ENCODE results near the gene UBE3B.

- no peak for TF ChIP-seq CTCF (IDR thresholded peaks at IDR 0.05; ENCODE audit: insufficient read depth, low read length)
- TF ChIP-seq GABPA (IDR thresholded peaks at IDR 0.05; ENCODE audit: low read depth) = no peak
- TF ChIP-seq POLR2AphosphoS5 (IDR thresholded peaks at IDR 0.05; ENCODE audit: low read depth) = no peak
- TF ChIP-seq REST (IDR thresholded peaks at IDR 0.05; ENCODE audit: insufficient replicate concordance, low read depth) = no peak
- TF ChIP-seq SPI1 (IDR thresholded peaks at IDR 0.05; ENCODE audit: borderline replicate concordance, low read depth) = no peak
Measured at GRCh38 chr12:109539508-109539907, 62.1 kb downstream of the UBE3B start.
